Measurements from ENCODE around the gene KLHDC1. TPM values are rescaled to one million over a fixed set of nuclear protein-coding genes. Genes with fewer than 3 reads are reported as not detected.

The KLHDC1 gene
- total RNA-seq, 2 experiments from 2014 or later = 9.8 to 11.8 TPM

DNA sequence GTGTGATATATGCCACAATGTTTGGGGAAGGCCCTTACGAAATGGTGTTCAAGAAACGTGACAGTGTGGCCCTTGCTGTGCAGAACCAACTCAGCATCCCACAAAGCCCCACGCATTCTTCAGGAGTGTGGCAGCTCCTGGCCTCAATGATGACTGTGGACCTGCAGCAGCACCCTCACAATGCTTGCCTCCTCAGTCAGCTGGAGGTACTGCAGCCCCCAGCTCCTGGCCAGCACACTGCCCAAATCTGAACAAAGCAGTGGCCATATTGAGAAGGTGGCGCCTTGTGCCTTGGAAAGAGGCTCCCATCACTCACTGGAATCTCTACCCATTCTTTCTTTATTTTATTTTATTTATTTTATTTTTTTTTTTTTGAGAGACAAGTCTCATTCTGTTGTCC lies 15.3 kb upstream of the KLHDC1 start:
- H3K27me3 Mint-ChIP-seq = no peaks in the 10 kb centered on the region
- H3K4me1 Mint-ChIP-seq (ENCODE audit: low read depth) = no peaks in the 10 kb centered on the region
- Histone ChIP-seq H3K36me3 (ENCODE audit: insufficient read depth, low read length) (no peaks in the 10 kb centered on the region), H3K27ac (ENCODE audit: low read depth in 1 of 2, low read length in 2 of 2) (no peak overlapping the region), H3K9me3 (ENCODE audit: control insufficient read depth in 1 of 2, insufficient read depth in 1 of 2, low read length in 2 of 2) (no peaks in the 10 kb centered on the region), H3K27me3 (ENCODE audit: control insufficient read depth in 1 of 2, insufficient read depth in 2 of 2, low read length in 2 of 2) (no peaks in the 10 kb centered on the region), H3K4me3 (ENCODE audit: low read length) (no peak overlapping the region), H3K4me1 (ENCODE audit: insufficient read depth, low read length) (no peaks in the 10 kb centered on the region)
- H3K27ac Mint-ChIP-seq = no peak overlapping the region
- H3K36me3 Mint-ChIP-seq (ENCODE audit: low read depth) = no peaks in the 10 kb centered on the region
- intact Hi-C loops (cut with DNase I, micrococcal nuclease) = no loop called here
- H3K9me3 Mint-ChIP-seq = no peaks in the 10 kb centered on the region
- no peak for ATAC-seq (ENCODE audit: poor library complexity)
- ChIA-PET CTCF (interaction anchor here (1.2 kb wide), 1 partner anchor 25 kb away, joined by 3 read pairs; no protein-coding TSS in a partner anchor), POLR2A (interaction anchor here (0.6 kb wide), 1 partner anchor 10 kb away, joined by 4 read pairs; the partner anchor contains the start of gene POLE2)
- TF ChIP-seq, protein P1, sequence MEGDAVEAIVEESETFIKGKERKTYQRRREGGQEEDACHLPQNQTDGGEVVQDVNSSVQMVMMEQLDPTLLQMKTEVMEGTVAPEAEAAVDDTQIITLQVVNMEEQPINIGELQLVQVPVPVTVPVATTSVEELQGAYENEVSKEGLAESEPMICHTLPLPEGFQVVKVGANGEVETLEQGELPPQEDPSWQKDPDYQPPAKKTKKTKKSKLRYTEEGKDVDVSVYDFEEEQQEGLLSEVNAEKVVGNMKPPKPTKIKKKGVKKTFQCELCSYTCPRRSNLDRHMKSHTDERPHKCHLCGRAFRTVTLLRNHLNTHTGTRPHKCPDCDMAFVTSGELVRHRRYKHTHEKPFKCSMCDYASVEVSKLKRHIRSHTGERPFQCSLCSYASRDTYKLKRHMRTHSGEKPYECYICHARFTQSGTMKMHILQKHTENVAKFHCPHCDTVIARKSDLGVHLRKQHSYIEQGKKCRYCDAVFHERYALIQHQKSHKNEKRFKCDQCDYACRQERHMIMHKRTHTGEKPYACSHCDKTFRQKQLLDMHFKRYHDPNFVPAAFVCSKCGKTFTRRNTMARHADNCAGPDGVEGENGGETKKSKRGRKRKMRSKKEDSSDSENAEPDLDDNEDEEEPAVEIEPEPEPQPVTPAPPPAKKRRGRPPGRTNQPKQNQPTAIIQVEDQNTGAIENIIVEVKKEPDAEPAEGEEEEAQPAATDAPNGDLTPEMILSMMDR (IDR thresholded peaks at IDR 0.05) = no peak
- peak in 1 of 14 experiments; percentile 18 for DNase-seq
- no peak overlapping the region for H3K4me3 Mint-ChIP-seq

DNA sequence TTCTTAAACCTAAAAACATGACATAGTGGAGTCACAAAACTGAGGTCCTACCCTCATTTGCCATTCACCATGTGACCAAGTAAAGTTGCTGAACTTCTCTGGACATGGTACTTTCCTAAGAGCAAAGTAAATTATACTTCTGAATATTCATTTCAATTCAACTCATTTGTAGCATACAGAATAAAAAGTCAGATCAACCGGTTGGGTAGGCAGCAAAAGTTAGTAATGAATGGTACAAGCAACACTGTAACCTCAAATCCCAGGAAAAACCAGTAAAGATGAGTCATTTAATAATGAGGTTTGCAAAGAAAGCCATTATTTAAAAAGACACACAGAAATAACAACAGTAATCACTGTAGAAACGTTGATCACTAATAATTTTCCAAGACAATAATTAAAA lies 13.6 kb upstream of the KLHDC1 start:
- Histone ChIP-seq H3K27ac (ENCODE audit: low read depth in 1 of 2, low read length in 2 of 2) (no peak overlapping the region), H3K4me1 (ENCODE audit: insufficient read depth, low read length) (no peaks in the 10 kb centered on the region), H3K27me3 (ENCODE audit: control insufficient read depth in 1 of 2, insufficient read depth in 2 of 2, low read length in 2 of 2) (no peaks in the 10 kb centered on the region), H3K36me3 (ENCODE audit: insufficient read depth, low read length) (no peaks in the 10 kb centered on the region), H3K4me3 (ENCODE audit: low read length) (no peak overlapping the region), H3K9me3 (ENCODE audit: control insufficient read depth in 1 of 2, insufficient read depth in 1 of 2, low read length in 2 of 2) (no peaks in the 10 kb centered on the region)
- intact Hi-C loops (cut with DNase I, micrococcal nuclease) = no loop called here
- no peak overlapping the region for H3K4me3 Mint-ChIP-seq
- DNase-seq (no peak), ATAC-seq (ENCODE audit: poor library complexity) (no peak)
- CTCF ChIA-PET = no interaction called here
- H3K4me1 Mint-ChIP-seq (ENCODE audit: low read depth) = no peaks in the 10 kb centered on the region
- POLR2A ChIA-PET = no interaction called here
- TF ChIP-seq, protein P1 (IDR thresholded peaks at IDR 0.05) = no peak
- H3K9me3 Mint-ChIP-seq = no peaks in the 10 kb centered on the region
- H3K36me3 Mint-ChIP-seq (ENCODE audit: low read depth) = no peaks in the 10 kb centered on the region
- no peaks in the 10 kb centered on the region for H3K27me3 Mint-ChIP-seq
- H3K27ac Mint-ChIP-seq = no peak overlapping the region

DNA sequence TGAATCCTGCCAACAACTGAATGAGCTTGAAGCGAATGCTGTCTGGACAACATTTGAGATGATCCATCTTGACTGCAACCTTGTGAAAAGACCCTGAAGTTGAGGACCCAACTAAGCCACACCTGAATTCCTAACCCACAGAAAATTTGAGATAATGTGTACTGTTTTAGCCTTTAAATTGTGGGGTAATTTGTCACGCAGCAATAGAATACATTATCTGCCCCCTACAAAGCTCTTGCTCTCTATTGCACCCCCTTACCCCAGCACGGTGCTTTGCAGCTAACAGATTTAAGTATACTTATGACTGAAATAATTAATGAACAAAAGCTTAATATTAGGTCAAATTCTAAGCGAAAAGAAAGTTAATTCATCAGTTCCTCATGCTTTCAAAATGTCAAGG lies 6.5 kb upstream of the KLHDC1 start:
- no peaks in the 10 kb centered on the region for H3K27me3 Mint-ChIP-seq
- no peaks in the 10 kb centered on the region for H3K36me3 ChIP-seq (ENCODE audit: insufficient read depth, low read length)
- intact Hi-C loops (cut with DNase I, micrococcal nuclease) = loop anchor here in 1 of 2 experiments (5.0 kb wide), 1 partner anchor 626 kb away; the partner anchor contains the start of genes DMAC2L and L2HGDH
- DNase-seq = no peak
- ChIA-PET CTCF (interaction anchor here (2.8 kb wide), 1 partner anchor 52 kb away, joined by 15 read pairs; the partner anchor contains the start of gene DNAAF2), POLR2A (interaction anchor here (0.7 to 3.3 kb wide), 3 partner anchors 52 to 82 kb away, joined by 3 to 30 read pairs (median 22); partner anchors contain the start of genes KLHDC2, MGAT2 and RPL36AL)
- H3K9me3 ChIP-seq (ENCODE audit: control insufficient read depth in 1 of 2, insufficient read depth in 1 of 2, low read length in 2 of 2) = no peaks in the 10 kb centered on the region
- peaks cover 14% of the 10 kb centered on the region for H3K4me1 ChIP-seq (ENCODE audit: insufficient read depth, low read length)
- ATAC-seq (ENCODE audit: poor library complexity) = no peak
- TF ChIP-seq, protein P1 (IDR thresholded peaks at IDR 0.05) = no peak
- no peaks in the 10 kb centered on the region for H3K9me3 Mint-ChIP-seq
- no peak overlapping the region for H3K27ac Mint-ChIP-seq
- H3K27me3 ChIP-seq (ENCODE audit: control insufficient read depth in 1 of 2, insufficient read depth in 2 of 2, low read length in 2 of 2) = no peaks in the 10 kb centered on the region
- H3K4me1 Mint-ChIP-seq (ENCODE audit: low read depth) = peaks cover 14% of the 10 kb centered on the region
- H3K4me3 Mint-ChIP-seq = peak overlapping the region; percentile 71
- no peaks in the 10 kb centered on the region for H3K36me3 Mint-ChIP-seq (ENCODE audit: low read depth)
- H3K27ac ChIP-seq (ENCODE audit: low read depth in 1 of 2, low read length in 2 of 2) = no peak overlapping the region
- no peak overlapping the region for H3K4me3 ChIP-seq (ENCODE audit: low read length)

All from CD4-positive, alpha-beta T cell (primary cell).